ENCODE data around the gene SFMBT1.

GRCh38 chr3:53043738-53044137 lies 2.1 kb downstream of the SFMBT1 start:
- TF ChIP-seq CTCF (tag by site-specific recombination; IDR thresholded peaks at IDR 0.05) (no peak), ZNF341 (tag by site-specific recombination; IDR thresholded peaks at IDR 0.05; ENCODE audit: low read depth) (no peak), ZNF169 (tag by site-specific recombination; IDR thresholded peaks at IDR 0.05) (no peak), ZNF426 (tag by site-specific recombination; IDR thresholded peaks at IDR 0.05) (no peak), REST (tag by site-specific recombination; IDR thresholded peaks at IDR 0.05) (no peak), MYNN (tag by site-specific recombination; IDR thresholded peaks at IDR 0.05; ENCODE audit: borderline replicate concordance) (no peak), ZNF174 (tag by site-specific recombination; IDR thresholded peaks at IDR 0.05) (no peak), ZBTB8A (tag by site-specific recombination; IDR thresholded peaks at IDR 0.05) (no peak), ZNF501 (tag by site-specific recombination; IDR thresholded peaks at IDR 0.05) (no peak), ZBTB26 (tag by site-specific recombination; optimal IDR thresholded peaks at IDR 0.05) (no peak), ZBTB20 (tag by site-specific recombination; IDR thresholded peaks at IDR 0.05) (no peak), ZNF324 (tag by site-specific recombination; IDR thresholded peaks at IDR 0.05) (no peak), YY1 (tag by site-specific recombination; IDR thresholded peaks at IDR 0.05) (no peak)

All from HEK293 (cell line).